SH-SY5Y (cell line): ENCODE results near the gene SAMD13.

ENCODE experiments used
- GATA2 ChIP-seq: IDR thresholded peaks from 2 replicates; pipeline ENCODE4 v1.6.1; 2011; ENCODE audit warnings: mild to moderate bottlenecking, low read depth, low read length
- GATA3 ChIP-seq: IDR thresholded peaks from 2 replicates; pipeline ENCODE4 v1.6.1; 2011; ENCODE audit warnings: low read depth, mild to moderate bottlenecking, low read length, moderate library complexity

DNA sequence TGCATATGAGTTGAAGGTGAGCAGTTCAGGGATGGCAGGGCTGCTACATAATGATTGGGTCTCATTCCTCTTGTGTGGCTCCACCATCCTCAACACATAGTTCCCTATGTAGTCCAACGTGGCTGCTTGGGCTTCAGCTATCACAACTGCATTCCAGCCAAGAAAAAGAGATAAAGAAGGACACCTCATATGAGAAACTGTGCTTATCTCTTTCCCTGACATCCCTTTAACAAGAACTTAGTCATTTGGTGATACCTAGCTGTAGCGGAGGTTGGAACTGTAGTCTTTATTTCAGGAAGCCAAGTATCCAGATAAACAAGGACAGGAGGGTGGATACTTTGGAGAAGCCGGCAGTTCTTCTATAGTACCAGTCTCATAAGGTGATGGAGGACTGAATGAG is 54.0 kb downstream of the SAMD13 start:
- TF ChIP-seq GATA2 (no peak), GATA3 (no peak)
